ENCODE measurements around the gene MPZL3. TPM values are rescaled to one million over a fixed set of nuclear protein-coding genes. Genes with fewer than 3 reads are reported as not detected.

Gene MPZL3
- total RNA-seq, 1 experiment from 2014 or later, result 16.8 TPM

DNA sequence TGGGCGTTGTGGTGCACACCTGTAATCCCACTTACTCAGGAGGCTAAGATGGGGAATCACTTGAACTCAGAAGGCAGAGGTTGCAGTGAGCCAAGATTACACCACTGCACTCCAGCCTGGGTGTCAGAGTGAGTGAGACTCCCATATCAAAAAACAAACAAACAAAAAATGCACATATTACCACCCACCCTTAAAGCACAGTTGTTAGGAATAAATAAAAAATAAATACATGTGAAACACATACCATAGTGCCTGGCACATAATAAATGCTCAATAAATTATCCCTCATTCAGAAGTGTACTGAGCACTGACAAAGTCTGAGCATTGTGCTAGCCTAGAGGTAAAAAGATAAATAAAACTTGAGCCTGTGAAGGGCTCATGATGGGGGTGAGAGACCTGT is 18.3 kb downstream of the MPZL3 start:
- Histone ChIP-seq H3K36me3 (ENCODE audit: low read depth) (peaks cover 19% of the 10 kb centered on the region), H3K4me3 (no peak overlapping the region), H2AFZ (no peak overlapping the region), H3K9me2 (ENCODE audit: insufficient read depth) (no peaks in the 10 kb centered on the region), H3K27ac (peak overlapping the region; percentile 85), H4K20me1 (ENCODE audit: insufficient read depth) (no peaks in the 10 kb centered on the region), H3K4me1 (replicated peaks; ENCODE audit: insufficient read depth) (peaks cover 38% of the 10 kb centered on the region), H3K4me2 (peak overlapping the region; percentile 42), H3K9me3 (ENCODE audit: insufficient read depth, low read depth) (no peaks in the 10 kb centered on the region), H3F3A (ENCODE audit: insufficient read depth, low read depth) (peaks cover 24% of the 10 kb centered on the region), H3K27me3 (ENCODE audit: insufficient read depth, low read depth) (no peaks in the 10 kb centered on the region), H3K79me2 (ENCODE audit: low read depth) (no peaks in the 10 kb centered on the region)
- POLR2A ChIA-PET (ENCODE audit: unreplicated experiment), result interaction anchor here (0.6 to 0.7 kb wide), 2 partner anchors 18 to 313 kb away, joined by 3 to 5 read pairs; no protein-coding TSS in a partner anchor
- TF ChIP-seq, protein P1, sequence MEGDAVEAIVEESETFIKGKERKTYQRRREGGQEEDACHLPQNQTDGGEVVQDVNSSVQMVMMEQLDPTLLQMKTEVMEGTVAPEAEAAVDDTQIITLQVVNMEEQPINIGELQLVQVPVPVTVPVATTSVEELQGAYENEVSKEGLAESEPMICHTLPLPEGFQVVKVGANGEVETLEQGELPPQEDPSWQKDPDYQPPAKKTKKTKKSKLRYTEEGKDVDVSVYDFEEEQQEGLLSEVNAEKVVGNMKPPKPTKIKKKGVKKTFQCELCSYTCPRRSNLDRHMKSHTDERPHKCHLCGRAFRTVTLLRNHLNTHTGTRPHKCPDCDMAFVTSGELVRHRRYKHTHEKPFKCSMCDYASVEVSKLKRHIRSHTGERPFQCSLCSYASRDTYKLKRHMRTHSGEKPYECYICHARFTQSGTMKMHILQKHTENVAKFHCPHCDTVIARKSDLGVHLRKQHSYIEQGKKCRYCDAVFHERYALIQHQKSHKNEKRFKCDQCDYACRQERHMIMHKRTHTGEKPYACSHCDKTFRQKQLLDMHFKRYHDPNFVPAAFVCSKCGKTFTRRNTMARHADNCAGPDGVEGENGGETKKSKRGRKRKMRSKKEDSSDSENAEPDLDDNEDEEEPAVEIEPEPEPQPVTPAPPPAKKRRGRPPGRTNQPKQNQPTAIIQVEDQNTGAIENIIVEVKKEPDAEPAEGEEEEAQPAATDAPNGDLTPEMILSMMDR (conservative IDR thresholded peaks at IDR 0.05), result no peak
- TF ChIP-seq EZH2 (IDR thresholded peaks at IDR 0.05; ENCODE audit: low read depth), result no peak
- no peak for DNase-seq
- intact Hi-C loops (cut with micrococcal nuclease; ENCODE audit: unreplicated experiment), result loop anchor here (1.0 kb wide), 1 partner anchor 7 kb away; no protein-coding TSS in a partner anchor
- BruUV-seq (replicated peaks), result no TSS peak
- CTCF ChIA-PET, result no interaction called here

DNA sequence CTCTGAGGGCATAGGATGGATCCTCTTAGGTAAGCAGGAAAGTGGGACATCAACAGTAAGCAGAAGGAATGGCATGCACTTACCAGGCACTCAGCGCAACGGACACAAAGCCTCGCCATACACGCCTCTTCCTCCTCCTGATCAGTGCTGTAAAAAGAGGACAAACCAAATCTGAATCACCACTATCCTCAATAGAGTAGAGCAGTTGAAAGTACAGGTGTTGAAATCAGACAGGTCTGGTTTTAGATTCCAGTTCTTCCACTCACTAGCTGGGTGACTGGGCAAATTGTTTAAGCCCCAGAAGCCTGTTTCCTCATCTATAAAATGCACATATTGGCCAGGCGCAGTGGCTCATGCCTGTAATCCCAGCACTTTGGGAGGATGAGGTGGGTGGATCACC is 18.8 kb downstream of the MPZL3 start:
- Histone ChIP-seq H3K27ac (peak overlapping the region; percentile 85), H3K36me3 (ENCODE audit: low read depth) (peaks cover 19% of the 10 kb centered on the region), H3K79me2 (ENCODE audit: low read depth) (no peaks in the 10 kb centered on the region), H2AFZ (no peak overlapping the region), H3K4me3 (no peak overlapping the region), H3K4me1 (replicated peaks; ENCODE audit: insufficient read depth) (peaks cover 33% of the 10 kb centered on the region), H3F3A (ENCODE audit: insufficient read depth, low read depth) (peaks cover 24% of the 10 kb centered on the region), H3K9me2 (ENCODE audit: insufficient read depth) (no peaks in the 10 kb centered on the region), H3K4me2 (peak overlapping the region; percentile 42), H3K9me3 (ENCODE audit: insufficient read depth, low read depth) (no peaks in the 10 kb centered on the region), H3K27me3 (ENCODE audit: insufficient read depth, low read depth) (no peaks in the 10 kb centered on the region), H4K20me1 (ENCODE audit: insufficient read depth) (no peaks in the 10 kb centered on the region)
- ChIA-PET POLR2A (ENCODE audit: unreplicated experiment) (interaction anchor here (0.6 kb wide), 1 partner anchor 18 kb away, joined by 3 read pairs; no protein-coding TSS in a partner anchor), CTCF (no interaction called here)
- TF ChIP-seq, protein P1 (conservative IDR thresholded peaks at IDR 0.05), result no peak
- no peak for TF ChIP-seq EZH2 (IDR thresholded peaks at IDR 0.05; ENCODE audit: low read depth)
- intact Hi-C loops (cut with micrococcal nuclease; ENCODE audit: unreplicated experiment), result loop anchor here (1.0 kb wide), 1 partner anchor 8 kb away; no protein-coding TSS in a partner anchor
- DNase-seq, result peak; percentile 37 to 99
- BruUV-seq (replicated peaks), result no TSS peak

DNA sequence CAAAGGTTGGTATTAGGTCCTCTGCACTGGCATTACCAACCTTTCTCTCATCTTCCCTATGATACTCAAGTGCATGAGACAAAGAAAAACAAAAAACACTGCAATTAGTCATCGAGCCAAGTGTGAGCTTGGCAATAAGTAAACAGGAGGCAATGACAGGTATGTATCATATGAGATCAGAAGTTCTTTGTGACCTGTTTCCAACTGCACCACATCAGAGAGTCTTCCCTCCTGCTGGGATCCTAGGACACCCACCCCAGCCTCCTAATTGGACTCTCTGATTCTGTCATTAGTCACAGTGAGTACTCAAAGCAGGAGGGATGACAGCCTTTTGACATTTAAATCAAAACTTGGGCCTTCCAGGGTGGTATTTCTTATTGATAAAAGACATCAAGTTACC is 19.5 kb downstream of the MPZL3 start:
- Histone ChIP-seq H3K27me3 (ENCODE audit: insufficient read depth, low read depth) (no peaks in the 10 kb centered on the region), H2AFZ (no peak overlapping the region), H4K20me1 (ENCODE audit: insufficient read depth) (no peaks in the 10 kb centered on the region), H3K36me3 (ENCODE audit: low read depth) (peaks cover 19% of the 10 kb centered on the region), H3K27ac (peak overlapping the region; percentile 85), H3K79me2 (ENCODE audit: low read depth) (no peaks in the 10 kb centered on the region), H3K4me3 (no peak overlapping the region), H3K4me2 (peak overlapping the region; percentile 38), H3F3A (ENCODE audit: insufficient read depth, low read depth) (peaks cover 24% of the 10 kb centered on the region), H3K9me2 (ENCODE audit: insufficient read depth) (no peaks in the 10 kb centered on the region), H3K9me3 (ENCODE audit: insufficient read depth, low read depth) (no peaks in the 10 kb centered on the region), H3K4me1 (replicated peaks; ENCODE audit: insufficient read depth) (peaks cover 30% of the 10 kb centered on the region)
- POLR2A ChIA-PET (ENCODE audit: unreplicated experiment), result no interaction called here
- no peak for TF ChIP-seq EZH2 (IDR thresholded peaks at IDR 0.05; ENCODE audit: low read depth)
- TF ChIP-seq, protein P1 (conservative IDR thresholded peaks at IDR 0.05), result no peak
- BruUV-seq (replicated peaks), result no TSS peak
- intact Hi-C loops (cut with micrococcal nuclease; ENCODE audit: unreplicated experiment), result loop anchor here (1.0 kb wide), 1 partner anchor 9 kb away; no protein-coding TSS in a partner anchor
- DNase-seq, result peak in 1 of 2 experiments; percentile 73
- CTCF ChIA-PET, result no interaction called here

All from PC-9 (cell line).